T follicular helper cell (primary cell): ENCODE measurements around the gene SLC44A3.

Experiments
- DNase-seq: peaks from one replicate; pipeline ENCODE4 v3.0.0-alpha.2; 2020; ENCODE audit warnings: low read depth

Gene SLC44A3

DNA sequence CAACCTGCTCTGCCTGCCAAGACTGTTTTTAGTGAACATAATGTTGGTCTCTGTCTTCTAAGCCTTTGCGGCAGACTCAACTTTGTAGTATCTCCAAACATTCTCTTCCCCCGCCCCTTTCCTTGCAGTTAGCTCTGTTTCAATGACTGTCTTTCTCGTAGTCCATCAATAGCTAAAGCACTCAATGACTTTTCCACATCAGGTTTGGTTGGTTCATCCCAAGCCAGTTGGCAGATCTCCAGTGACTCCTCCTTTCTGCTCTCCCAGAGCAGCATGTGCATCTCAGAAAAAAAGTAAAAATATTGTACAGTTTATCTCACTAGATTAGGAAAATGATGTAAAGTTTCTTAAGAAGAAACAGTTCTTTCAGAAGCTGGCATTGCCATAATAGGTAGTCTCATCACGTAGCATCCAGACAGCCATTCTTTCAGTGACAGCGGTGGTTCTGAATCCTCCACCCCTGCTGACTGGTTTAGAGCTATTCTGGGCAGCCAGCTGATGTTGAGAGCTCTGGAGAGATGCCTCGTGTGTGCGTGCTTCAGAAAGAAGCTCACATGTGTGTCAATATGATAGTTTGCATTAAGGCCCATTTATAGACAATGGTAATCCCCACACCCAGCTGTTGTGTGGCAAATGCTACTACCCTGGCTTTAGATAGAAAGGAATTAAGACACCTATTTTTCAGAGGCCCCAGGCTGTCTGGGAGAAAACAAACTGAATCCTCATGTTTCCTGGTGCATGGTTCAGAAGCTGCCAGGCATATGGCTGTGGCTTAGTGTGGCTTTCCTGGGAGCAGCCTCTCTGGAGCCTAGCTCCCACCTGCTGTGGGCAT, 53.6 kb downstream of the SLC44A3 start:
- no peak for DNase-seq

DNA sequence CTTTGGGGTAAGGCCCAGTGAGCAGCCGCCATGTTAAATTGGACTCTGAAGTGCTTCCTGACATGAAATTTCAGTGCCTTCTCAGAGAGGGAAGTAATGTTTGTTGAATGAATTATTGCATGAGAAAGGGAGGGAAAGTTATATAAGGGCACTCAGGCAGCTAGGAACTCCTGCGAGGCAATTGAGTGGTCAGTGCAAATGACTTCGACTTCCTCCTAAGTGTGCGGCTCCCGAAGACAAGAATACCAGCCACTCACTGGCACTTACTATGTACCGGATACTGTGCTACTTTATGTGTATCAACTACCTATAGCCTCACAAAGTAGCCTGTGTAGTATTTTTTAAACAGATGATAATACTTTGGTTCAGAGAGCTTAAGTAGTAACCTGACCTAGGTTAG, 54.3 kb downstream of the SLC44A3 start:
- no peak for DNase-seq

DNA sequence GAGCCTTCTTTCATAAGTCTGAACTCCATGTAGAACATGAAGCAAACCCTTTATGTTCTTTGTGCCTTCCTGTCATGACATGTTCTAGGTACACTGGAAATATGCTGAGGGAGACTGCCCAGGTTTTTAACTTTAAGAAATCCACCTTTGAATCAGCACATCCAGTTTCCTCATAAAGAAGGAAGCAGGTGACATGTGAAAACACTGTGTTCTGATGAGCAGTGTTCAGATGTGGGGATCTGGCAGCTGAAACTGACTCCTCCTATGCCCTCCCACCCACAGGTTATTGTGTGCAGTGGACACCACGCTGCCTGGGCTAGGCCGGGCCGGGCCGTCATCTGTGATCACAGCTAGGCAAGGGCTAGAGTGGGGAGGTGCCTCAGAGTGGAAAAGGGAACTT, 55.6 kb downstream of the SLC44A3 start:
- no peak for DNase-seq

DNA sequence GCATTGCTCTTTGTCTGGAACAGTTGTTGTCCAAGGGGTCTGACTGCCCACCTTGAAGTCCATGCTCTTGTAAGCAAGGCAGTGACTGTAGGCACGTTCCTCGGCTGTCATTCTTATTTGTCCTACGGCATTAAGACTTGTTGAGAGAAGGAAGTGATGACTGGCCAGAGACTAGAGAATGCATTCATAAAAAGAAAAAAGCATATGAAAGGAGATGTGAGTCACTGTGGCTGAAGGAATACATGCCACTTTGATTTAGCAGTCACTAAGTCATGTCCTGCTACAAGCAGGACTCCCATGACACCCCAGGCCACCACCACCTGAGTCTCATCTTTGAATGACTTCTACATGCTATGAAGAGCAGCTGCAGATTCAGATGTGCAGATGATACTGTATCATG, 56.2 kb downstream of the SLC44A3 start:
- no peak for DNase-seq

DNA sequence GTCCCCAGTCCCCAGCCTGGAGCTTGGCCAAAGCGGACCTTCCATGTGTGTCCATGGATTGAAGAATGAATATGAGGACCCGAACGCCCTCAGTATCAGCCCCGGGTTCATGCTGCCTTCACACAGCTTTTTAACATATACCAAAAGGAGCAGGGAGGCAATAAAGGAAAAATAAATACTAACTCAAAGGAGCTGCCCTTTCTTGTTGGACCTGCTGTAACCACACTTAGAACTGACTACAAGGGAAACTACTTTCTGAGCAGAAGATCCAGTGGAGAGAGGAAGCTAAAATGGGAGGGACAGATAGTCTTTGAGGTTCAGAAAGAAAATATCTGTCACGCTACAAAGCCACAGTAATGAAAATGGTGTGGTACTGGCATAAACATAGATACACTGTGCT, 58.2 kb downstream of the SLC44A3 start:
- DNase-seq: no peak

DNA sequence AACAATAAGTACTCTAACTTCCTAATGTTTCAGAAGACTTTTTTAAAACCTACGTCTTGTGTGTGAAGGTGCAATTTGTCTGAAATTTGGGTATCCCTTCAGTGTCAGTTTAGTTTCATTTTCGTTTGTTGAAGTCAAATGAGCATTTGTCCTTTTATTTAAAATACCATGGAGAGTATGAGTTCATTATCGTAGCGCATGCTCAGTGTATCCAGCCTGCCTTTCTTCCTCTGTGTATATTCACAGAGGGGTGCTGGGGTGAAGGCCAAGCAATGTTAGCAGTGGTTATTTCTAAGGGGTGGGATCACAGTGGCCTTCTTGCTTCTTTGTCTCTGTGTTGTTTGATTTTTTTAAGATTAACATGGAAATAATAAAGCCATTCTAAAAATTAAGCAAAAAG, 63.5 kb downstream of the SLC44A3 start:
- no peak for DNase-seq

DNA sequence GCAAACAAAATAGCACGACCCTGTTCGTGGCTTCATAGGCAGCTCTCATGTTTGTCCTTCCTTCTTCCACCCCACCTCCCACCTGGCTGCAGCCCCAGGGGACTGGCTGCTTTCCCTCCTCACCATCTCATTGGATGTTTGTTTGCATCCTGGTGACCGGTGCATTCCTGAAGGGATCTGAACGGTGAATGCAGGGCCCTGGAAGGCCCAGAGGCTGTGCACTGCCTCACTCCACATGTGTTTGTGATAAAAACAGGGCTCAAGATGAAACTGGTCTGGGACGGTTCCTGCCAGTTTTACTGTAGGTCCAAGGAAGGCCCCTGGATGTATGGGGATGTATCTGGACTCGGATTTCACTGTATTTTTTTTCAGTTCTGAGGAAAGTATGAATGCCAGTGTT, 63.9 kb downstream of the SLC44A3 start:
- no peak for DNase-seq

DNA sequence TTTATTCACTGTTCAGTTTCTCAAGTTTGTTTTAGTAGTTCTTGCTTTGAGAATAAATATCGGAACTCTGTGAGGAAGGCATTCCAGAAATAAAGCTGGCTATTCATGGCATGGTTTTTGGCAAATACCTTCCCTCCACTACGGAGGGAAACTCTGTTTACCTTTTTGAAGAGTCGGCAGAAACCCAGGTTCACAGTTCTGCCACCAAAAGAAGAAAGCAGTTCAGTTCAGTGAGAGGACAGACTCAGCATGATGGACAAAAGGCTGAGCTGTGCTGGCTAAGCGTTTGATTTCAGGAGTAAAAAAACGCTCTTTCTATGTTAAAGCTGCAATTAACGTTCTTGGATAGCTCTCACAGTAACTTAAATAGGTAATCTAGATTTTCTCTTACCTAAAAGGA, 64.3 kb downstream of the SLC44A3 start:
- DNase-seq: no peak

DNA sequence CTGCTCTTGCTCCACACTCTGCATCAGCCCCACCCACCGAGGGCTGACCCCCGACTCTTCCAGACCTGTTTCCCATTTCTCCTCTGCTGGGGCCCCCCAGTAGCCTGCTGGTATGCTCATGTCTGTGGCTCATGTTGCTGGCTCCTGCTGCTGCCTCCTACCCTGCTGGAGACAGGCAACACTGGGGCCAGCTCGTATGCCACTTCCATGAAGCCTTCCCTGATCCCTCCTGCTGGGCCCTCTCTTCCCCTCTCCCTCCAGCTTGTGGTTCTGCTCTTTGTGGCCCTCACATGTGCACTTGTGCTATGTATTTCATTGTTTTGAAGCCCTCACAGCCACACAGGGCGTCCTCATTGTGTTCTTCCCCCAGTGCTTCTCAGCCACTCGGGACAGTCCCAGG, 66.2 kb downstream of the SLC44A3 start:
- DNase-seq: no peak

DNA sequence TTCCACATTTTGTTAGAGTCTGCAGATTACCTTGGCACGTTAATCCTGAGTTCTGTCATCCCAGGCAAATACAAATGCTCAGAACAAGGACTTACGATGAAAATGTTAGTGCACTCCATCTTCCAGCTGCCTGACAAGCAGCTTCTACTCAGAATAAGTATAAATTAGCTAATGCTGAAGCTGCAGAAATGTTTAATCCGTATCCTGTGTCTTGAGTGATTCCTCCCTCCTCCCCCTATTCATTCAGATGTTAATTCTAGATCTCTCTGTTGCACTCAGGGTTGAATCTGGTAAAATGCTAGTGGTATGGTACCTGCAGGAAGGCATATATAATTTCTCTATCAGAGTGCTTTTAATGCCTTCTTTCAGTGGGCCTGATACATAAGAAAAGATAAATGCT, 66.9 kb downstream of the SLC44A3 start:
- DNase-seq: no peak

DNA sequence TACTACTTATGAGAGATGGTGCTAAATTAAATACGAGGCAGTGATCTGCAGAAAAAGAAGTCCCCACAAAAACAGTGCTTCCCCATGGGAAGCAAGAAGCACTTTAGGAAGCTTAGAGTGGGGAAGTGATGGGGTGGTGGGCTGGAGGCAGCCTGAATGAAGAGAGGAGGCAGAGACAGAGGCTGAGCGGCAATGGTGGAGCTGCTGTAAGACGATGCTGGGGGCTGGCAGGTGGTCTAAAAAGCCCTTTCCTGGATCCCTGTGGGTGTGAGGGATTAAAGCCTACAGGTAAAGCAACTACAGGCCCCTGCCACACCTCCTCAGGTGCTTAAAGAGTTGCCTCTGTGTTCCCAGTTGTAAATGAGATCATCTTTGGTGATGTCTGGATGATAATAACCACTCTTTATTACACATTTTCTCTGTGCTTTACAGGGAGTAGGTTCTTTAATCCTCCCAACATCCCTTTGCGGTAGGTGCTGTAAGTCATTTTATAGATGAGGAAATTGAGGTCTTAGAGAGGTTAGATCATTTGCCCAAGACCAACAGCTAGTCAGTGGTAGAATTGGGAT, 67.5 kb downstream of the SLC44A3 start:
- no peak for DNase-seq

DNA sequence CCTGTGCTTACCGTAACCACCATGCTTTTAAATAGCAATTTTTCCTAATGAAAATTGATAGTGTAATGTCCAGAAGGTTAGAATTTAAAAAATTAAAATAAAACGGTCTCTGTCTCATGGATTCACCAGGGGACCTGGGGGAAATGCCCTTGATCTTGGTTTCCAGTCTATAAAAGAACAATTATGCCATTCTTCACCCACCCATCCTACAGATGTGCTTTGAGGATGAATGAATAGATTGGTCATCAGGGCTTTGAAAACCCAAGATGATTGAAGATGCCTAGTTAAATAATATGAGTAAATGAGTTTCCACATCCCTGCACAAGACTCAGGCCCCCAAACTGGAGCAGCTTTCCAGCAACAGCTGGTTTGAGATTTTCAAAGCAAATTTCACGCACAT, 68.0 kb downstream of the SLC44A3 start:
- no peak for DNase-seq

DNA sequence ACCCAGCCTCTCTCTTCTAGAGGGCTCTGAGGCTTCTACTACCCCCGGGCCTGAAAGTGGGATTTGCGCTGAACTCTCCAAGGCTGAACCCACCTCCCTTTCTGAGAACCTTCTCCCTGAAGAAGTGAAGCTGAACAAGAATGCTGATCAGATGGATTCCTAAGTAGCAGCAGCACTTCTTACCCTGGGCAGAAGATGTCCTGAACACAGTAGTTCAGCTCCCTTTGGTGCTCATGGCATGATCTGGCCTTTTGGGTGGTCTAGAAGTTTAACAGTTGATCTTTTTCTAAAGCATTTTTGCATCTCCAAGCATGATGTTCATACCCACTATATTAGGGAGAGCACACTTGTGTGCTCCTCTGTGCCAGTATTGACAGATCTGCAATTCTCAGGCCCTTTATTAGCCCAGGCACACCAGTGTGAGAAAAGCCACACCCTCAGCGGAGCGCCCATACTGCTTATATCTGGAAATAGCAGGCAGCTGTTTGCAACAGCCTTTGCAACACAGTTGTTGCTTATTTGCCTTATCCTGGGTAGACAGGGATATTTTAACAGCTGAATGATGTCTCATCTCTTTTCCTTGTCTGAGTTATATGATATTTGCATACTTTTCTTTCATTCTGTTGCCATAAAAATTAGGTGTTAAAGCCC, 72.6 kb downstream of the SLC44A3 start:
- DNase-seq: no peak

DNA sequence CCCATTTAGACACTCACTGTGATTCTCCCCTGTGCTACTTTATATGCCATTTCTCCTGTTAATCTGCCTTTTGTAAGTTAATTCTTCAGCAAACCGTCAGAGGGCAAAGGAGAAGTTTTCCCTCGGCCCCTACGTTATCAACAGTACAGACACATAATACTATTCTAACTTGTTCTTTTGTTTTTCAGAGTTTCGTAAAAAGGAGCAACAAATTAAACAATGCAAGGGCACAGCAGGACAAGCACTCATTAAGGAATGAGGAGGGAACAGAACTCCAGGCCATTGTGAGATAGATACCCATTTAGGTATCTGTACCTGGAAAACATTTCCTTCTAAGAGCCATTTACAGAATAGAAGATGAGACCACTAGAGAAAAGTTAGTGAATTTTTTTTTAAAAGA, 74.5 kb downstream of the SLC44A3 start:
- no peak for DNase-seq

DNA sequence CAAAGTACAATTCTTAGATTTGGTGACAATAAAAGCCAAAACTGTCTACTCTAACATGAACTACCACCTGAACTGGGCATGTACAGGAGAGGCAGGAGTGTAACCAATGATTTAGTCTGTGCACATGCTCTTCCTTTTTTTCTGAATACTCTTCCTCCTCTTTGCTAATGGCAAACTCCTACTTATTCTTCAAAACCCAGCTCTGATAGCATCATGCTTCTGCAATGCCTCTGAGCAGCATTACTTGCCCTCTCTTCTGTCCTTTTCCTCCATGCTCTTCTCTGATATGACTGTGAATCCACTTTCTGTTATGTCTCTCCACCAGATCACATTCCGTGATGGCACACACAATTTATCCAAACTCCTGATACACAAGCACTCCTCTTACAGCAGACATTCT, 75.4 kb downstream of the SLC44A3 start:
- DNase-seq: no peak

DNA sequence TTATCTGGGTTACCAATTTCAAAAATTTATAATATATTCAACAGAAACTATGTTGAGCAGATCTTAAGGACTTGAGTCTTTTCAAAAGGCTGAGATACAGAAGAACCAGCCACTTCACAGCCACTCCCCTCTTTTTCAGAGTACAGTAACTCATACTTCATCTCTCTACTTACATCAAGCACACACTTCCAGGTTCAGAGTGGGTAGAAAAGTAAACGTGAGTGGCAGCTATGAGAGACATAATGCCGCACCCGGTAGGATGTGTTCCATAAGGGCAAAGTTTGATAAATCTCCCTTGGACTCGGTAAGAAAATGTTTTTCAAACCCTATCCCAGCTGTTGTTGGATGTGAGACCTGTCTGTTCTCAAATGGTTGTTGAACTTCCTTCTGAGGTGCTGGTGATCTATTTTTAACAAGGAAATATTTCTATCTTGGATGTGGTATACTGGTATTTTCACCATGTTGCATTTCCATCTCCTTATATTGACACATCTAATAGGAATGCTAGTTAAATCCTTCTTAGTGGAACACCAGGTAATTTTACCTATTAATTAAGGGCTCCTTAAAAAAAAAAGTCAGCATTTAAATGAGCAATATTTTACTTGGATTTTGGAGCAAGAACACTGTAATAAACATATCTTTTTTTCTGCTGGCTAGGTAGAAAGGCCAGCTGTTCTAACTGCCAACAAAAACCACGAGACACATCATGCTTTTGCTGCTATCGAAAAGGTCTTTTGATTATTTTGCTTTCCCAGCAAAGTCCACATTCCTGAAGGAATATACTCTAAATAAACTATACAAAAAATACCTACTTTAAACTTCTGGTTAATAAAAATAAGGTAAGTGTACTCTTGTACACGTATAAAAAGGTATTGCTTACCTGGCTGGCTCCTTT, 78.6 kb downstream of the SLC44A3 start:
- no peak for DNase-seq

DNA sequence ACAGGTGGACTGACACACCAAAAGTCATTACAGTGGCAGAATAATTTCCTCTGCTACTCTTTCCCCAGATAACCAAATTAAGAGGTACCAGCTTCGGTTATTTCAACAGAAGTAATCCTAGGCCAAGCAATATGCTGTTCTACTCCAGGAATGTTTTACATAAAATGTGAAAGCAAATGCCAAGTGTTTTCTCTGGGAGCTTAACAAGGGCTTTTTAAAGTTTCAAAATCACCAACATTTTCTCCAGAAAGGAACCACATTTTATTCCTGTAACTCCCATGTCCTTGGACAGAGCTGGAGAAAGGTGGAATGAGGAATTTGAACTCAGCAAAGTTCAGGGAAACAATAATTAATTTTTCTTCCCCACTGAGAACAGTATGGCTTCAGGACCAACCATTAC, 79.6 kb downstream of the SLC44A3 start:
- DNase-seq: no peak

DNA sequence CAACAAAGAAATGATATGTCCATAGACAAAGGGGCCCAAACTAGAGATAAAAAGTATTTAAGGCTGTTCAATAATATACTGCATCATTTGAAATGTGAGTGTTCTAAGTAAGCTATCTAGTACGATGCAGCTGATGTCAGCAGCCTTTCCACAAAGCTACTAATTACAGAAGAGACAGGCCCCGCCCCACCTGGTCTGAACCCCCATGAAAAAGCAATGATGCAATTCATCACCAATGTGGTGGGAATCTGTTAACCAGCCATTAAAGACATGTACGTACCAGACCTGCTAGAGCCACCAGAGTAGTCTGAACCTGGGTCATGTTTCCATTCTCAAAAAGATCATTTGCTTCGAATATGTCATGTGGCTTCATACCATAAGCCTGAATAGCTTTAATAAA, 81.7 kb downstream of the SLC44A3 start:
- no peak for DNase-seq

DNA sequence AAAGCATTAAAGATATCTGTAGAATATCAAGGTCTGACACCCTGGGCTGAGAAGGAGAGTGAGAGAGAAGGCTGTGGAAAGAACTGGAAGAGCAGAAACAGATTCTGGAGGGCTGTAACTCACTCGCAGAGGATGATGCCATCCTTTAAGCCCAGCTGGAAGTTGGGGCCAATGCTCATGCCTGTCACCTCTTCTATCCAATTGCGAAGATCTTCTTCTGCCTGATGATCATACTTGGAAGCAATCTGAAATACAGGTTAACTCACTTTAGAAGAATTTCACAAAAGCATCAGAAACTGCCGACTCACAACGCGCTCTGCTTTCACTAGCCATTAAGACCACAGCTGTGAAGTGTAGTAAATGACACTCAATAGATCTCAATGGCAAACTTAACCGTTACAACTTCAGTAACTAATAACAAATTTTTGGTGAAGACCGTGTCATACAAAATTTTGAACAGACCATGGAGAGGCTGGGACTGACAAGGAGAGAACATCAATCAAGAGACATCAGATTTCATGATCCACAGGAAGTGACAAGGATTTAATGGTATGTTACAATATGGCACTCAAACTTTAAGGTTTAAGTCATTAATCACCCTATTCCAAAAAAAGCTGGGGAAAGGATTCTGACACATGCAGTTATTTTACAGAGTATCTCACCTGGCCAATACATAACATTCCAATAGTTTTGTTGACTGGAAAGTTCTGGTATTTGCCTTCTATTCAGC, 83.3 kb downstream of the SLC44A3 start:
- no peak for DNase-seq

DNA sequence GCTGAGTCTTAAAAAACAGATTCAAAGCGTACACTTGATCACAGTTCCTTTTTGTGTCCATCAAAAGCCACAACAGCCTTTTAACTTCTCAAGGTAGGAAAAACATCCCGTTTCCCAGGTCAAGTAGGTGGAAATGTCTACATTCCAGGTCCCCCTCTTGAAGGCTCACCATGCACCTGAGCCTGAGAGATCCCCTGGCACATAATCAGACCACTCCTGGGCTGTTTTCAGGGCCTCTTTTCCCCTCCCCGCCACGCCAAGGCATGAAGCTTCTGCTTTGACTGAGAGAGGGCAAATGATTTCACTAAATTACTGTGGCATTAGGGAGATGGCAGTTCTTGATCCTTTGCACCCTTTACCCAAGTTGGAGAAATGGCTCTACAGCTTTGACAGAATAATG, 85.0 kb downstream of the SLC44A3 start:
- no peak for DNase-seq

DNA sequence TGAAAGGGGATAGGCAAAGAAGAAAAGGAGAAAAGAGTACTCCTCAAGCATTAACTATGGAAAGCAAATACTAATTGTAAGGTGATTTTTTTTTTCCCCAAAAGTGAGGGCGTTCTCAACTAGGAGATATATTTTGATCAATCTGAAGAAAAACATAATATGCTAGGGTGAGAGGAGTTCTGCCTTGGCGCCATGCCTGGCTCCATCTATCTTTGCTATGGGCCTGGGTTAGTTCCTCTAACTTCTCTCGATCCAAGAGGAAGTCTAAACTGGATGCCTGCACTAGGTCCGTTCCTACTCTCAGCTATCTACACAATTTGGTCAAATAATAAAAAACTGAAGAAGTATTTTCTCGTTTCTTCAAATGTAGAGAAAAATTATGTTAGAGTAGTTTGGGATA, 86.2 kb downstream of the SLC44A3 start:
- no peak for DNase-seq

DNA sequence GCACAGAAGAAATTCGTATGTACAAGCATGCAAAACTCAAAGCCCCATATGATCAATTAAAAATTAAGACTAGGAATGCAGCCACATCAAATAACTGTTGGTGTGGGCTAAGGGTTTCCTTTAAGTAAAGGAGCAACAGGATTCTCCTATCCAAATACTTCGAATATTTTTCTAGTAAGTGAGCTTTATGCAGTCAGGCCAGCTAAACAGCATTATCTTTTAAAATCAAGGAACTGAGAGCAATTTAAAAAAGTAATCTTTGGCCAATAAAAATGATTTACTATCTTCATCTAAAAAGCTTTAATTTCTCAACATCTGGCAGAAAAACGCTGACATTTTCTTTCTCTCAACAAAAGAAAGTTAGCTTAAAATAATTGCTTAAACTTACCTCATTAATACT, 87.0 kb downstream of the SLC44A3 start:
- no peak for DNase-seq
